PC-3 (cell line): Measurements from ENCODE around the gene WNT4. TPM values are rescaled to one million over a fixed set of nuclear protein-coding genes. Genes with fewer than 3 reads are reported as not detected.

ENCODE experiments used
- ATAC-seq: fragments of 200-7000 bp; cut with Tn5 transposase; 2 replicates; pipeline ENCODE4 v1.9.1; 2020; ENCODE audit warnings: mild to moderate bottlenecking, moderate library complexity
- BruUV-seq: library from RNA; stranded (reverse); fragments of 400-500 nt; replicated peaks from 2 replicates; lab custom pipeline; 2021; lab: Mats Ljungman, UMichigan
- CTCF ChIA-PET: fragments of 300-600 bp; sonication (Branson Sonifier 250); formaldehyde crosslinking; loops from one replicate; lab custom pipeline; 2022; ENCODE audit warnings: antibody characterized with exemption; lab: Charles Lee
- POLR2A ChIA-PET: fragments of 300-600 bp; sonication (Branson Sonifier 250); formaldehyde crosslinking; loops from one replicate; lab custom pipeline; 2022; ENCODE audit warnings: antibody characterized with exemption; ENCODE audit not compliant: unreplicated experiment; lab: Charles Lee
- DNase-seq: peaks from one replicate; pipeline ENCODE4 v3.0.0-alpha.2; 2015
- H2AFZ ChIP-seq: fragments of 300-600 bp; sonication (generic); 2 replicates; pipeline ENCODE4 v1.6.0; 2016; ENCODE audit warnings: antibody characterized with exemption, low read length
- H3F3A ChIP-seq: fragments of 300-600 bp; sonication (generic); one replicate; pipeline ENCODE4 v1.6.0; 2017; ENCODE audit warnings: antibody characterized with exemption, low read length, control low read depth, mild to moderate bottlenecking; ENCODE audit not compliant: unreplicated experiment
- H3K27ac ChIP-seq: fragments of 300-600 bp; sonication (generic); 2 replicates; pipeline ENCODE4 v1.5.1; 2016; ENCODE audit warnings: mild to moderate bottlenecking, low read length
- H3K27me3 ChIP-seq: fragments of 300-600 bp; sonication (generic); 2 replicates; pipeline ENCODE4 v1.6.1; 2016; ENCODE audit warnings: low read length, mixed read lengths
- H3K36me3 ChIP-seq: fragments of 300-600 bp; sonication (generic); 2 replicates; pipeline ENCODE4 v1.6.1; 2016; ENCODE audit warnings: low read depth, mixed run types, low read length, mixed read lengths
- H3K4me1 ChIP-seq: fragments of 300-600 bp; sonication (generic); 2 replicates; pipeline ENCODE4 v1.5.1; 2016; ENCODE audit warnings: low read length; ENCODE audit not compliant: insufficient read depth
- H3K4me2 ChIP-seq: fragments of 300-600 bp; sonication (generic); 2 replicates; pipeline ENCODE4 v1.6.0; 2016; ENCODE audit warnings: low read length
- H3K4me3 ChIP-seq: fragments of 300-600 bp; sonication (generic); 2 replicates; pipeline ENCODE4 v1.5.1; 2016; ENCODE audit warnings: mild to moderate bottlenecking, low read length, mixed read lengths
- H3K79me2 ChIP-seq: fragments of 300-600 bp; sonication (generic); 2 replicates; pipeline ENCODE4 v1.6.1; 2017; ENCODE audit warnings: low read length, mixed read lengths
- H3K9ac ChIP-seq: fragments of 300-600 bp; sonication (generic); 2 replicates; pipeline ENCODE4 v1.6.0; 2016; ENCODE audit warnings: mild to moderate bottlenecking, low read length
- H3K9me2 ChIP-seq: fragments of 300-600 bp; sonication (generic); replicated peaks from 2 replicates; pipeline ENCODE4 v1.6.1; 2016; ENCODE audit warnings: mixed run types, low read length, mixed read lengths
- H3K9me3 ChIP-seq: fragments of 300-600 bp; sonication (generic); 2 replicates; pipeline ENCODE4 v1.6.1; 2016; ENCODE audit warnings: low read length, mixed read lengths
- H4K20me1 ChIP-seq: fragments of 300-600 bp; sonication (generic); 2 replicates; pipeline ENCODE4 v1.6.1; 2016; ENCODE audit warnings: low read length, mixed read lengths
- EZH2 ChIP-seq: fragments of 300-600 bp; sonication (generic); IDR thresholded peaks from one replicate; pipeline ENCODE4 v1.6.1; 2017; ENCODE audit warnings: antibody characterized with exemption, mild to moderate bottlenecking, low read length; ENCODE audit not compliant: unreplicated experiment
- EZH2phosphoT487 ChIP-seq: fragments of 300-600 bp; sonication (generic); IDR thresholded peaks from 2 replicates; pipeline ENCODE4 v1.6.1; 2018; ENCODE audit warnings: mild to moderate bottlenecking, antibody characterized with exemption, low read length, borderline replicate concordance
- intact Hi-C: fragments of 100-400 bp; cut with micrococcal nuclease; formaldehyde crosslinking; loops from 2 replicates; pipeline ENCODE4 v1.9.0; 2023
- total RNA-seq: library from RNA; depleted of rRNA; stranded (reverse); fragments of >200 nt; gene quantifications from 2 replicates; pipeline ENCODE4 v1.2.3, GENCODE V29; 2014
- TF ChIP-seq, protein P1 (sequence below): fragments of 300-600 bp; sonication (generic); conservative IDR thresholded peaks from 2 replicates; pipeline ENCODE4 v1.5.1; 2017; ENCODE audit warnings: antibody characterized with exemption, low read depth, mild to moderate bottlenecking, low read length

Gene WNT4
- total RNA-seq, 1 experiment from 2014 or later: 0.51 TPM

GRCh38 chr1:22184454-22184853 lies 41.6 kb upstream of the WNT4 start:
- TF ChIP-seq EZH2 (no peak), EZH2phosphoT487 (no peak)
- TF ChIP-seq, protein P1, sequence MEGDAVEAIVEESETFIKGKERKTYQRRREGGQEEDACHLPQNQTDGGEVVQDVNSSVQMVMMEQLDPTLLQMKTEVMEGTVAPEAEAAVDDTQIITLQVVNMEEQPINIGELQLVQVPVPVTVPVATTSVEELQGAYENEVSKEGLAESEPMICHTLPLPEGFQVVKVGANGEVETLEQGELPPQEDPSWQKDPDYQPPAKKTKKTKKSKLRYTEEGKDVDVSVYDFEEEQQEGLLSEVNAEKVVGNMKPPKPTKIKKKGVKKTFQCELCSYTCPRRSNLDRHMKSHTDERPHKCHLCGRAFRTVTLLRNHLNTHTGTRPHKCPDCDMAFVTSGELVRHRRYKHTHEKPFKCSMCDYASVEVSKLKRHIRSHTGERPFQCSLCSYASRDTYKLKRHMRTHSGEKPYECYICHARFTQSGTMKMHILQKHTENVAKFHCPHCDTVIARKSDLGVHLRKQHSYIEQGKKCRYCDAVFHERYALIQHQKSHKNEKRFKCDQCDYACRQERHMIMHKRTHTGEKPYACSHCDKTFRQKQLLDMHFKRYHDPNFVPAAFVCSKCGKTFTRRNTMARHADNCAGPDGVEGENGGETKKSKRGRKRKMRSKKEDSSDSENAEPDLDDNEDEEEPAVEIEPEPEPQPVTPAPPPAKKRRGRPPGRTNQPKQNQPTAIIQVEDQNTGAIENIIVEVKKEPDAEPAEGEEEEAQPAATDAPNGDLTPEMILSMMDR: no peak
- ATAC-seq (no peak), DNase-seq (no peak)
- intact Hi-C loops: no loop called here
- POLR2A ChIA-PET: no interaction called here
- BruUV-seq: no TSS peak
- Histone ChIP-seq H3K4me2 (no peak overlapping the region), H3F3A (no peaks in the 10 kb centered on the region), H3K27ac (no peak overlapping the region), H3K4me1 (no peaks in the 10 kb centered on the region), H3K27me3 (peaks cover 8% of the 10 kb centered on the region; the same call in 1 of the 2 replicates), H3K79me2 (no peaks in the 10 kb centered on the region), H3K4me3 (no peak overlapping the region), H3K9ac (no peak overlapping the region), H2AFZ (no peak overlapping the region), H4K20me1 (no peaks in the 10 kb centered on the region), H3K36me3 (no peaks in the 10 kb centered on the region), H3K9me2 (no peaks in the 10 kb centered on the region), H3K9me3 (no peaks in the 10 kb centered on the region)
- CTCF ChIA-PET: no interaction called here

DNA sequence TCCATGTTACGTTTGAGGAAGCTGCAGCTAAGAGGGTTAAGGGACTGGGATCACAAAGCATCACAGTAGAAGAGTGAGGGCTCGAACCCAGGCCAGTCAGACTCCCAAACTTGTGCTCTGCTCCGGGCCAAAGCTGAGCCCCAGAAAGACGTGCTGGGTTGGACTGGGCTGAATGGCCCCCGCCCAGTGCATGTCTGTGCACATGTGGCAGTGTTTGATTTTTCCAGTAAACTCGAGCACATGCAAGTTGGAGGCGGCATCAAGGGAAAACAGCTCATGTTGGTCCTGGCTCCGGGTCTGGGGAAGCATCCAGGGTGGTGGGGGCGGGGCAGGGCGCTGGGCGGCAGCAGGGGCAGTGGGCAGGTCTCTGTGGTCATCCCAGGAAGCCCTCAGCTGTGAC lies 39.8 kb upstream of the WNT4 start:
- POLR2A ChIA-PET: no interaction called here
- no peaks in the 10 kb centered on the region for H3K36me3 ChIP-seq
- no peaks in the 10 kb centered on the region for H3K9me3 ChIP-seq
- no peak overlapping the region for H3K4me3 ChIP-seq
- H3K4me2 ChIP-seq: no peak overlapping the region
- no peak overlapping the region for H2AFZ ChIP-seq
- H3K4me1 ChIP-seq: peaks cover 1% of the 10 kb centered on the region; the same call in 1 of the 2 replicates
- no peaks in the 10 kb centered on the region for H3F3A ChIP-seq
- BruUV-seq: no TSS peak
- no peak for TF ChIP-seq EZH2
- no peak for TF ChIP-seq EZH2phosphoT487
- TF ChIP-seq, protein P1: no peak
- CTCF ChIA-PET: no interaction called here
- no peaks in the 10 kb centered on the region for H3K9me2 ChIP-seq
- no peak overlapping the region for H3K27ac ChIP-seq
- intact Hi-C loops: no loop called here
- DNase-seq (no peak), ATAC-seq (no peak)
- H3K27me3 ChIP-seq: peaks cover 8% of the 10 kb centered on the region; the same call in 1 of the 2 replicates
- no peaks in the 10 kb centered on the region for H3K79me2 ChIP-seq
- no peaks in the 10 kb centered on the region for H4K20me1 ChIP-seq
- H3K9ac ChIP-seq: no peak overlapping the region

GRCh38 chr1:22179197-22179803 lies 36.4 kb upstream of the WNT4 start:
- Histone ChIP-seq H3K4me3 (no peak overlapping the region), H2AFZ (no peak overlapping the region), H4K20me1 (no peaks in the 10 kb centered on the region), H3K27me3 (peaks cover 8% of the 10 kb centered on the region; the same call in 1 of the 2 replicates), H3K27ac (no peak overlapping the region), H3K9me2 (no peaks in the 10 kb centered on the region), H3K4me2 (no peak overlapping the region), H3K9me3 (no peaks in the 10 kb centered on the region), H3K79me2 (no peaks in the 10 kb centered on the region), H3K4me1 (peaks cover 7% of the 10 kb centered on the region; the same call in 1 of the 2 replicates), H3K36me3 (no peaks in the 10 kb centered on the region), H3F3A (no peaks in the 10 kb centered on the region), H3K9ac (no peak overlapping the region)
- intact Hi-C loops: no loop called here
- CTCF ChIA-PET: no interaction called here
- POLR2A ChIA-PET: no interaction called here
- TF ChIP-seq EZH2phosphoT487 (no peak), EZH2 (no peak)
- TF ChIP-seq, protein P1: no peak
- ATAC-seq (no peak), DNase-seq (no peak)
- BruUV-seq: no TSS peak
